ENCODE data around the gene DEGS2. TPM values are rescaled to one million over a fixed set of nuclear protein-coding genes. Genes with fewer than 3 reads are reported as not detected.

DEGS2 gene
- polyA plus RNA-seq, 1 experiment: not detected

DNA sequence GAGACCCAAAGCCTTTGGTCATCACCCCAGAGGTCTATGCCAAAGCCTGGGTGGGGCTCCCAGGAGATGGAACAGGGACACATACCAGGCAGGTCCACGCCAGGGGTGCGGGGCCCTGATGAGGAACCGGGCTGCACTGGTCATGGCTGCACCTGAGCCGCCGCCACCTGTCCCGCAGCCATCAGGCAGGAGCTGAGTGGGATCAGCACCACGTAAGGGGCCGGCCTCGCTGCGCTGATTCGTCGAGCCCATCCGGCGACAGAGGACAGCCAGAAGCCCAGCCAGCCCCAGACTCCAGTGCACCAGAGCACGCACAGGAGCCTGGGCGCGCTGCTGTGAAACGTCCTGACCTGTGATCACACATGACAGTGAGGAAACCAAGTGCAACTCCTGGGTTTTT is 15.9 kb downstream of the DEGS2 start:
- H3K27me3 ChIP-seq (ENCODE audit: control insufficient read depth, insufficient read depth, low read length): no peaks in the 10 kb centered on the region
- POLR2A ChIA-PET: no interaction called here
- no peak for TF ChIP-seq CTCF (IDR thresholded peaks at IDR 0.05; ENCODE audit: insufficient read depth, low read depth, low read length)
- H3K4me3 ChIP-seq (ENCODE audit: low read depth, low read length): no peak overlapping the region
- H3K36me3 ChIP-seq (ENCODE audit: control insufficient read depth, insufficient read depth, low read length): no peaks in the 10 kb centered on the region
- DNase-seq (ENCODE audit: low read depth): no peak
- CTCF ChIA-PET: interaction anchor here (1.6 kb wide), 1 partner anchor 11 kb away, joined by 4 read pairs; no protein-coding TSS in a partner anchor

- Histone ChIP-seq H3K4me3 (ENCODE audit: low read depth, low read length) (no peak overlapping the region), H3K27me3 (ENCODE audit: control insufficient read depth, insufficient read depth, low read length) (no peaks in the 10 kb centered on the region), H3K36me3 (ENCODE audit: control insufficient read depth, insufficient read depth, low read length) (no peaks in the 10 kb centered on the region)
- TF ChIP-seq CTCF (IDR thresholded peaks at IDR 0.05; ENCODE audit: insufficient read depth, low read depth, low read length): no peak
- POLR2A ChIA-PET: no interaction called here
- no peak for DNase-seq (ENCODE audit: low read depth)
- CTCF ChIA-PET: interaction anchor here (1.0 to 1.7 kb wide), 5 partner anchors 9 to 51 kb away, joined by 3 to 4 read pairs (median 3); no protein-coding TSS in a partner anchor
Measured at GRCh38 chr14:100142073-100143040, 17.1 kb downstream of the DEGS2 start.

DNA sequence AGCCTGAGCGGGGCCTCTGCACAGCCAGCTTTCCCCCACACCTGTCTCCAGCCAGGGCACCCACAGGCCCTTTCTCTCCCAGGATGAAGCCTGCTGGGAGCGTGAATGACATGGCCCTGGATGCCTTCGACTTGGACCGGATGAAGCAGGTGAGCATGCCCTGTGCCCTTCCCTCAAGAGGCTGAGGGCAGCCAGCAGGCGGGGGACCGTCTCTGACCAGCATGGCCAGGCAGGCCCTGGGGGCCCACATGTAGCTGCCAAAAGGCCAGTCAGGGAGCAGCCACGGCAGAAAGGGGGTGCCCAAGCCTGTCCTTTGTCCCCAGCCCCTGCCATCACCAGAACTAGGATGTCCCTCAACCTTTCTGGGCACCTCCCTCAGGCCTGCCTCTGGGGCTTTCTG is 18.3 kb downstream of the DEGS2 start:
- ChIA-PET POLR2A (no interaction called here), CTCF (interaction anchor here (1.0 to 1.7 kb wide), 5 partner anchors 13 to 52 kb away, joined by 3 to 4 read pairs (median 3); no protein-coding TSS in a partner anchor)
- Histone ChIP-seq H3K27me3 (ENCODE audit: control insufficient read depth, insufficient read depth, low read length) (no peaks in the 10 kb centered on the region), H3K4me3 (ENCODE audit: low read depth, low read length) (no peak overlapping the region), H3K36me3 (ENCODE audit: control insufficient read depth, insufficient read depth, low read length) (peaks cover 3% of the 10 kb centered on the region; the same call in 1 of the 2 replicates)
- no peak for TF ChIP-seq CTCF (IDR thresholded peaks at IDR 0.05; ENCODE audit: insufficient read depth, low read depth, low read length)
- no peak for DNase-seq (ENCODE audit: low read depth)

GRCh38 chr14:100140452-100141078 is 18.9 kb downstream of the DEGS2 start:
- DNase-seq (ENCODE audit: low read depth): no peak
- H3K27me3 ChIP-seq (ENCODE audit: control insufficient read depth, insufficient read depth, low read length): no peaks in the 10 kb centered on the region
- ChIA-PET POLR2A (no interaction called here), CTCF (interaction anchor here (1.1 kb wide), 1 partner anchor 33 kb away, joined by 4 read pairs; no protein-coding TSS in a partner anchor)
- H3K36me3 ChIP-seq (ENCODE audit: control insufficient read depth, insufficient read depth, low read length): peaks cover 4% of the 10 kb centered on the region; the same call in 1 of the 2 replicates
- no peak overlapping the region for H3K4me3 ChIP-seq (ENCODE audit: low read depth, low read length)
- no peak for TF ChIP-seq CTCF (IDR thresholded peaks at IDR 0.05; ENCODE audit: insufficient read depth, low read depth, low read length)

DNA sequence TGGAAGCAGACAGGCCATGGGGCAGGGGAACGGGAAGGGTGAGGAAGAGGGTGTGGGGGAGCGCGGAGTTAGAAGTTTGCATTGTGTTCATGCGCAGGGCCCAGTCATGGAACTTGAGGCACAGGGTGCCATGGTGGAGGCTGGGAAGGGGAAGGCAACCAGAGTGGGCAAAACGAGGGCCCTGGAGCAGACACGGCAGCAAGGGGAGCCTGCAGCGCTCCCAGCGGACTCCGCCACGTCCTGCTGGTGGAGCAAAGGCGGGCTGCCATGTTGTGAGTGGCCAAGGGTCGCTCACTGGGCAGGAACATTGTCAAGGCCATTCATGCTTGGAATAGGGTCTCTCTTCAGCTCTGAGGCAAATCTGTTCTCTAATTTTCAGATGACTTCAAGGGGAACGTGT is 20.5 kb downstream of the DEGS2 start:
- H3K27me3 ChIP-seq (ENCODE audit: control insufficient read depth, insufficient read depth, low read length): no peaks in the 10 kb centered on the region
- POLR2A ChIA-PET: no interaction called here
- CTCF ChIA-PET: no interaction called here
- H3K36me3 ChIP-seq (ENCODE audit: control insufficient read depth, insufficient read depth, low read length): peaks cover 8% of the 10 kb centered on the region
- no peak for TF ChIP-seq CTCF (IDR thresholded peaks at IDR 0.05; ENCODE audit: insufficient read depth, low read depth, low read length)
- H3K4me3 ChIP-seq (ENCODE audit: low read depth, low read length): no peak overlapping the region
- no peak for DNase-seq (ENCODE audit: low read depth)

Data from BJ (cell line).